Measurements from ENCODE around the gene AMER2.

AMER2 gene

GRCh38 chr13:25192936-25193335 is 20.8 kb upstream of the AMER2 start:
- no peak overlapping the region for H3K27ac Mint-ChIP-seq
- no peak for ATAC-seq
- H3K4me3 Mint-ChIP-seq, result no peak overlapping the region
- no peaks in the 10 kb centered on the region for H3K4me1 Mint-ChIP-seq
- no peaks in the 10 kb centered on the region for H3K9me3 Mint-ChIP-seq
- H3K36me3 Mint-ChIP-seq, result no peaks in the 10 kb centered on the region
- peaks cover 34% of the 10 kb centered on the region for H3K27me3 Mint-ChIP-seq

GRCh38 chr13:25192489-25192888 is 20.4 kb upstream of the AMER2 start:
- Mint-ChIP-seq H3K36me3 (no peaks in the 10 kb centered on the region), H3K9me3 (no peaks in the 10 kb centered on the region), H3K4me1 (no peaks in the 10 kb centered on the region), H3K27me3 (peaks cover 38% of the 10 kb centered on the region), H3K27ac (no peak overlapping the region), H3K4me3 (no peak overlapping the region)
- ATAC-seq, result no peak

GRCh38 chr13:25192052-25192451 is 20.0 kb upstream of the AMER2 start:
- peaks cover 42% of the 10 kb centered on the region for H3K27me3 Mint-ChIP-seq
- no peaks in the 10 kb centered on the region for H3K4me1 Mint-ChIP-seq
- H3K27ac Mint-ChIP-seq, result no peak overlapping the region
- no peaks in the 10 kb centered on the region for H3K9me3 Mint-ChIP-seq
- no peaks in the 10 kb centered on the region for H3K36me3 Mint-ChIP-seq
- H3K4me3 Mint-ChIP-seq, result no peak overlapping the region
- ATAC-seq, result no peak

DNA sequence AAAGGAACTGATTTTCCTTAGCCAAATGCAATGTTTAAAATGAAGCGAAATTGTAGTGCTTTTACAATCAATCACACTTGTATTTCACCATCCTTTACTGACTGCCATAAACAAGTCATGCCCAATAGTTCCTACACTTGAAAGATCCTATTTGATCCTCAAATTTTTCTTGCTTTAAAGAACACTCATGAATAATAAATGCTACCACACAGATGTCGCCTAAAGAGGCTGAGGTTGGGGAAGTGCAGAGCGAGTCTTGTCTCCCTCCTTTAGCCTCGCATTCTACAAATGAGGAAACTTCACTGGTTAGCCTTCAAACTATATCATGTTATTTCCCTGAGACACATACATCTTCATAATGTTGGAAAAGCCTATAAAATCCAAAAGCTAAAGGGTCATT is 18.7 kb upstream of the AMER2 start:
- Mint-ChIP-seq H3K4me1 (no peaks in the 10 kb centered on the region), H3K4me3 (no peak overlapping the region), H3K27ac (no peak overlapping the region), H3K36me3 (no peaks in the 10 kb centered on the region), H3K27me3 (peaks cover 46% of the 10 kb centered on the region), H3K9me3 (no peaks in the 10 kb centered on the region)
- ATAC-seq, result no peak

DNA sequence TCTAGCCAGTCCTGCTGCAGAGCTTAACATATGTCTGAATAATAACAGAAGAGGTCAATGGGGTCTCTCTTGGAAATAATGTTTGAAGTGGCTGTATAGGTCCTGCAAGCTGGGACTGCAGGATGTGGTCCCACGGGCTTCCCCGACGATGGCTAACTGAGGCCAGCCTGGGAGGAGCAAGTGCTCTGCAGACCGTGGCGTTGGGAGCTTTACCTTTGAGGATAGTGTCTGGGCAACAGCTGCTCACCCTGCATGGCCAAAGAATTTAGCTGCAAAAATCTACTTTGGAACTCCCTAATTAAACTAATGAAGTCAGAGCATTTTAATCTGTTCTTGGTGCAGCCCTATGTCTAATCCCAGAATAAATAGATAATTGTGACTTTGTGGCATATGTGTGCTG is 18.2 kb upstream of the AMER2 start:
- no peaks in the 10 kb centered on the region for H3K36me3 Mint-ChIP-seq
- peaks cover 51% of the 10 kb centered on the region for H3K27me3 Mint-ChIP-seq
- H3K27ac Mint-ChIP-seq, result no peak overlapping the region

DNA sequence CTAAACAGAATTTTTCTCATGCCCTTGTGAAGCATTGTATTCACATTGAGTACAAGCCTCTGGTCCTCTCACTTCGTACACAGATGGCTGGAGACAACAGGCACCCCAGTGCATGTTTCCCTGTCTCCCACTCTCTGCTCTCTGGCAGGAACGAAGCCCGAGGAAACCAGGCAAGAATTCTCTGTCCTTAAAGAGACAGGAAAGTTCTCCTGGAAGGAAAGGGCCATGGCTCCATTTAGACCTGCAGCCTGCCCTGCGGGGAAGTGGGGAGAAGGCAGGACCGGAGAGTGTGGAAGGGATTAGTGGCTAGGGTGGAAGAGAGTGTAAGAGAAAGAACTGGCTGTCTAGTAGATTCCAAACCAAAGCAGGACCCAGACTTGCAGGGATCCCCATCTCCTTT is 15.5 kb upstream of the AMER2 start:
- Mint-ChIP-seq H3K27me3 (peaks cover 46% of the 10 kb centered on the region), H3K27ac (no peak overlapping the region), H3K4me1 (no peaks in the 10 kb centered on the region), H3K36me3 (no peaks in the 10 kb centered on the region), H3K4me3 (no peak overlapping the region), H3K9me3 (no peaks in the 10 kb centered on the region)
- ATAC-seq, result no peak

More for the DNA sequence above, 18.2 kb upstream of the AMER2 start:
- H3K9me3 Mint-ChIP-seq, result no peaks in the 10 kb centered on the region
- ATAC-seq, result no peak
- H3K4me3 Mint-ChIP-seq, result no peak overlapping the region
- H3K4me1 Mint-ChIP-seq, result no peaks in the 10 kb centered on the region

DNA sequence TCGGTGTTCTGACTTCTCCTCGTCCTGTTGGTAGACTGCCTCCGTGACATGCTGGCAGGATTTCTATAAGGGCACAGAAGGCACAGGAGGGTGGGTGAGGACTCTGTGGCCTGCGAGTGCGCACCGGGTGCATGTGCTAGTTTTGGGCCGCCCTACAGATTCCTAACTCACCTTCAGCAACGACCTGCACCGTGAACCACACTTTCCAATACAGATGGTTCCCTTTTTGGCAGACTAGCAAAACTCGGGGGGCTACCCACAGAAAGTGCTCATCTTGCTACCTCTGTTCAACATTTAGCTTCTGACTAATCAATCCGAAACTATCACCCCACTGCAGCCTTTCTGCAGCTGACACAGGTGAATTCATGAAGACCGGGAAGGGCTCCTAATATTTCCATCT is 14.1 kb upstream of the AMER2 start:
- peaks cover 41% of the 10 kb centered on the region for H3K27me3 Mint-ChIP-seq
- no peaks in the 10 kb centered on the region for H3K9me3 Mint-ChIP-seq
- peaks cover 10% of the 10 kb centered on the region for H3K4me1 Mint-ChIP-seq
- H3K4me3 Mint-ChIP-seq, result no peak overlapping the region
- H3K36me3 Mint-ChIP-seq, result no peaks in the 10 kb centered on the region
- peak; percentile 4 for ATAC-seq
- no peak overlapping the region for H3K27ac Mint-ChIP-seq

DNA sequence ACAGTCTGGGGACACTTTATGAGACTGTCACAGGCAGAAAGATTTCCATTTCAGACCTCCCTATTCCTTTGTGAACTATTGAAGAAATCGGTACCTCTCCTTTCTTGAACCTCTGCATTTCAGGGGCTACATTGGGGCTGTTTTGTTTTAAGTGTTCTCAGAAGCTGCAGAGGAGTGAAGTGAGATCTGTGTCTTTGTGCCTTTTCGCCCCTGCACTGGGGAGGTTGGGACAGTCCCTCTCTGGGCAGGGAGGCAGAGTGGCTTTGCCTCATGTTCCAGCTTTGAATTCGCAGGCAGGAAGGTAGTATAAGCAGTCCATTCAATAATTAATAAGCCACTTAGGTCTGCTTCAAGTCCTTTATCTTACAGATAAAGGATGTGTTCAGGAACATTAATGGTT is 9.5 kb upstream of the AMER2 start:
- peaks cover 32% of the 10 kb centered on the region for H3K4me1 Mint-ChIP-seq
- peak; percentile 25 for ATAC-seq
- peaks cover 9% of the 10 kb centered on the region for H3K9me3 Mint-ChIP-seq
- H3K4me3 Mint-ChIP-seq, result peak overlapping the region; percentile 21
- H3K27me3 Mint-ChIP-seq, result peaks cover 41% of the 10 kb centered on the region
- H3K27ac Mint-ChIP-seq, result peak overlapping the region; percentile 68
- no peaks in the 10 kb centered on the region for H3K36me3 Mint-ChIP-seq

DNA sequence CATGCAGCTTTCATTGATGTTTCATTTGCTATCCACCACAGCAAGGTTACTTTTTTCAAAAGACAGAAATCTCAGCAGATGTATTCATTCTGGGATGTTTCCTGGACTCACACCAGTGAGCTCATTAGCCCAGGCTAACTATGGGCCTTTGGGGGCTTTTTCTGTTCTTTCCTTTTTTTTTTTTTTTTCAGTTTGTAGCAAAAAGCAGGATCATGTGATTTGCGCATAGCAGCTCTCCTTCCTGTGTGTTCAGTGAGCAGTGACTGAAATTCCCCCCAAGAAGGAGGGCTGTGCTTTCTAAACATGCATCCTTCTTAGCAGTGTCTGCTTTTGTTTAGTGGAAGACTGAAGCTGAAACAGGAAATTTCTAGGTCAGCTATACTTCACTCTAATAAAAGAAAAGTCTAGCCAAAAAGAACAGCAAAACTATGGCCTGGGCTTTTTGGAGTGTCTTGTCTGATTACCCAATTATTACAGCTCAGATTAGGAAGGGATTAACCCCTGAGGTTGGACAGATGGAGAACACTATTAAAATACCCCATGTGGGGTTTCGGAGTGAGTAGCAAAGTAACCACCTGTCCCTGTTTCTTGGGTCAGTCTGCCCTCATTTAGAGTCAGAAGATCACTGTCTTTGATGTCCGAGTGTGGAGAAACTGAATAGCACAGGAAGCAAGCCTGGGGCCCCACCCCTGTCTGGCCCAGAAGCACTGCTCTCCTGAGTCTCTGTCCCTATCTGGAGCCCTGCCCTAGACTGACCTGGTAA is 8.9 kb upstream of the AMER2 start:
- peaks cover 9% of the 10 kb centered on the region for H3K9me3 Mint-ChIP-seq
- peak overlapping the region; percentile 68 for H3K27ac Mint-ChIP-seq
- ATAC-seq, result peak; percentile 65
- H3K4me1 Mint-ChIP-seq, result peaks cover 32% of the 10 kb centered on the region
- H3K27me3 Mint-ChIP-seq, result peaks cover 47% of the 10 kb centered on the region
- H3K4me3 Mint-ChIP-seq, result peak overlapping the region; percentile 22
- no peaks in the 10 kb centered on the region for H3K36me3 Mint-ChIP-seq

GRCh38 chr13:25179832-25180774 is 8.0 kb upstream of the AMER2 start:
- Mint-ChIP-seq H3K4me3 (peak overlapping the region; percentile 34), H3K27me3 (peaks cover 49% of the 10 kb centered on the region), H3K27ac (peak overlapping the region; percentile 68), H3K36me3 (no peaks in the 10 kb centered on the region), H3K4me1 (peaks cover 32% of the 10 kb centered on the region), H3K9me3 (peaks cover 9% of the 10 kb centered on the region)
- peak; percentile 5 for ATAC-seq

GRCh38 chr13:25179011-25179410 is 6.9 kb upstream of the AMER2 start:
- H3K27me3 Mint-ChIP-seq, result peaks cover 59% of the 10 kb centered on the region
- H3K36me3 Mint-ChIP-seq, result no peaks in the 10 kb centered on the region
- peaks cover 32% of the 10 kb centered on the region for H3K4me1 Mint-ChIP-seq
- H3K9me3 Mint-ChIP-seq, result peaks cover 9% of the 10 kb centered on the region
- ATAC-seq, result no peak
- no peak overlapping the region for H3K27ac Mint-ChIP-seq
- no peak overlapping the region for H3K4me3 Mint-ChIP-seq

DNA sequence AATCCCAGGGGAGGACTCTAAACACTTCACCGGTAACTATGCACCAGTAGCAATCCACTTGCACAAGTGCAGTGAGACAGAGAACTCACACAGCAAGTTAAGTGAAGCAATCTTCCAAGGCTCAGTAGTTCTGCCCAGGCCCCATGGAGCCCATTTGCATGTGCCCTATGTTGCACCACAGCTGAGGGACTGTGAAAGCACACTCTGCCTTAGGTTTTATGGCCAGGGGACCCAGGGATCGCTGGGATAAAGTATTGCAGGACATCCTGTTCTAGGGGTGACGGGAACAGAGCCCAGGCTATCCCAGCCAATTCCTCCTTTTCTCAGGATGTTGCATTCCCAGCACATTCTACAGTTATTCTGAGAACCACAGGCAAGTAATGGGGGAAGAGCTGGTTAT is 6.0 kb upstream of the AMER2 start:
- H3K36me3 Mint-ChIP-seq, result no peaks in the 10 kb centered on the region
- no peak for ATAC-seq
- peaks cover 32% of the 10 kb centered on the region for H3K4me1 Mint-ChIP-seq
- H3K27me3 Mint-ChIP-seq, result peaks cover 69% of the 10 kb centered on the region
- no peak overlapping the region for H3K27ac Mint-ChIP-seq
- H3K4me3 Mint-ChIP-seq, result no peak overlapping the region
- peaks cover 9% of the 10 kb centered on the region for H3K9me3 Mint-ChIP-seq

GRCh38 chr13:25177636-25178035 is 5.5 kb upstream of the AMER2 start:
- H3K27me3 Mint-ChIP-seq, result peaks cover 73% of the 10 kb centered on the region
- H3K36me3 Mint-ChIP-seq, result no peaks in the 10 kb centered on the region
- H3K4me3 Mint-ChIP-seq, result no peak overlapping the region
- H3K9me3 Mint-ChIP-seq, result peaks cover 9% of the 10 kb centered on the region
- ATAC-seq, result no peak
- H3K4me1 Mint-ChIP-seq, result peaks cover 32% of the 10 kb centered on the region
- no peak overlapping the region for H3K27ac Mint-ChIP-seq

DNA sequence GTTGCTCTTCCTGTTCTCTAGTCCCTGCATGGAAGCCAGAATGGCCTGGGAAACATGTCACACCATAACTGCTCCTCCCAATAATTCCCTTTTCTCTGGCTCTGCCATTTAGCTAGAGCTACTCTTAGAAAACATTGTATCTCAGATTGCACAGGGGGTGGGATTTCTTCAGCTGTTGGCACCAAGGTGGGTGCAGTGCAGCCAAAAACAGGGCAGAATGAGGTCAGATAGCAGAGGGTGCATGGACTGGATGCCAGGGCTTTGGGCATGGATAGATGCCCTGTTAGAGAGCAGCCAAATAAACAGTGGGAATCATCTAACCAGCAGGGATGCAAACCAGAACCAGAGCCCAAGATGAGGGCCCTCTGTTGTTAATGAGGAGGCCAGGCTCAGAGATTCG is 4.9 kb upstream of the AMER2 start:
- peaks cover 33% of the 10 kb centered on the region for H3K4me1 Mint-ChIP-seq
- no peak overlapping the region for H3K4me3 Mint-ChIP-seq
- H3K27ac Mint-ChIP-seq, result no peak overlapping the region
- no peak for ATAC-seq
- peaks cover 9% of the 10 kb centered on the region for H3K9me3 Mint-ChIP-seq
- no peaks in the 10 kb centered on the region for H3K36me3 Mint-ChIP-seq
- H3K27me3 Mint-ChIP-seq, result peaks cover 79% of the 10 kb centered on the region

- Mint-ChIP-seq H3K27ac (no peak overlapping the region), H3K4me1 (peaks cover 28% of the 10 kb centered on the region), H3K36me3 (no peaks in the 10 kb centered on the region), H3K4me3 (no peak overlapping the region), H3K27me3 (peaks cover 94% of the 10 kb centered on the region), H3K9me3 (peaks cover 9% of the 10 kb centered on the region)
- no peak for ATAC-seq
These were observed 3.3 kb upstream of the AMER2 start for GRCh38 chr13:25175431-25175830.

GRCh38 chr13:25175026-25175425 is 2.9 kb upstream of the AMER2 start:
- no peak overlapping the region for H3K4me3 Mint-ChIP-seq
- peaks cover 7% of the 10 kb centered on the region for H3K9me3 Mint-ChIP-seq
- peaks cover 94% of the 10 kb centered on the region for H3K27me3 Mint-ChIP-seq
- no peak overlapping the region for H3K27ac Mint-ChIP-seq
- H3K36me3 Mint-ChIP-seq, result no peaks in the 10 kb centered on the region
- peaks cover 24% of the 10 kb centered on the region for H3K4me1 Mint-ChIP-seq
- ATAC-seq, result no peak

All from stimulated activated memory B cell treated with anti-CD40 and anti-IgM and Interleukin-4, amounts not matched to agents 10 μg/mL and 1 μg/mL and 100 μg/mL, for 72 hours (primary cell).